Suprapubic skin (tissue), 3 donors: Measurements from ENCODE around the gene ACSL5.

Experiments used
- CTCF ChIP-seq, 2 donors: fragments of 200-600 bp in 1 of 2; fragments of 450-650 bp in 1 of 2; sonication (generic) in 1 of 2; IDR thresholded peaks; one replicate each; pipeline ENCODE4 v1.5.1; 2016 to 2019; ENCODE audit warnings: antibody characterized with exemption in 2 of 2, mild to moderate bottlenecking in 1 of 2, moderate library complexity in 1 of 2
- EP300 ChIP-seq: sonication (generic); formaldehyde crosslinking; IDR thresholded peaks from one replicate; pipeline ENCODE4 v1.6.1; 2017; ENCODE audit warnings: antibody characterized with exemption
- POLR2A ChIP-seq, 2 donors: fragments of 450-650 bp; IDR thresholded peaks; one replicate each; pipeline ENCODE4 v1.6.1; 2017; ENCODE audit warnings: antibody characterized with exemption in 2 of 2, mild to moderate bottlenecking in 2 of 2, moderate library complexity in 2 of 2

- no peak for TF ChIP-seq CTCF (IDR thresholded peaks at IDR 0.05)
- no peak for TF ChIP-seq POLR2A (IDR thresholded peaks at IDR 0.05)
- TF ChIP-seq EP300: no peak
Observed at GRCh38 chr10:112441520-112441919, 67.6 kb downstream of the ACSL5 start.
